NCI-H510A (cell line): ENCODE data around the gene LRP11.
"Not testable (repeated sequence)": the region's sequence is repeated elsewhere in the genome, so short reads cannot be mapped to it uniquely, and the experiment has no call there.

Source experiments
- DNase-seq: peaks from one replicate; lab custom pipeline; 2025; lab: John Stamatoyannopoulos, UW

The LRP11 gene, protein sequence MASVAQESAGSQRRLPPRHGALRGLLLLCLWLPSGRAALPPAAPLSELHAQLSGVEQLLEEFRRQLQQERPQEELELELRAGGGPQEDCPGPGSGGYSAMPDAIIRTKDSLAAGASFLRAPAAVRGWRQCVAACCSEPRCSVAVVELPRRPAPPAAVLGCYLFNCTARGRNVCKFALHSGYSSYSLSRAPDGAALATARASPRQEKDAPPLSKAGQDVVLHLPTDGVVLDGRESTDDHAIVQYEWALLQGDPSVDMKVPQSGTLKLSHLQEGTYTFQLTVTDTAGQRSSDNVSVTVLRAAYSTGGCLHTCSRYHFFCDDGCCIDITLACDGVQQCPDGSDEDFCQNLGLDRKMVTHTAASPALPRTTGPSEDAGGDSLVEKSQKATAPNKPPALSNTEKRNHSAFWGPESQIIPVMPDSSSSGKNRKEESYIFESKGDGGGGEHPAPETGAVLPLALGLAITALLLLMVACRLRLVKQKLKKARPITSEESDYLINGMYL

GRCh38 chr6:149863698-149864577 is at the start of gene LRP11:
TSS of gene LRP11 (minus strand) at chr6:149864359. CDS start at chr6:149864020, 339 bp downstream.
- peak; percentile 72 for DNase-seq

- DNase-seq: no peak
These were observed 49.5 kb upstream of the LRP11 start for GRCh38 chr6:149913540-149914240.

GRCh38 chr6:149913085-149913484 is 48.9 kb upstream of the LRP11 start:
- DNase-seq: no peak

- not testable (repeated sequence) for DNase-seq
These were observed 48.5 kb upstream of the LRP11 start for GRCh38 chr6:149912680-149913079.

- no peak for DNase-seq
These were observed 46.6 kb upstream of the LRP11 start for GRCh38 chr6:149910721-149911151.

DNA sequence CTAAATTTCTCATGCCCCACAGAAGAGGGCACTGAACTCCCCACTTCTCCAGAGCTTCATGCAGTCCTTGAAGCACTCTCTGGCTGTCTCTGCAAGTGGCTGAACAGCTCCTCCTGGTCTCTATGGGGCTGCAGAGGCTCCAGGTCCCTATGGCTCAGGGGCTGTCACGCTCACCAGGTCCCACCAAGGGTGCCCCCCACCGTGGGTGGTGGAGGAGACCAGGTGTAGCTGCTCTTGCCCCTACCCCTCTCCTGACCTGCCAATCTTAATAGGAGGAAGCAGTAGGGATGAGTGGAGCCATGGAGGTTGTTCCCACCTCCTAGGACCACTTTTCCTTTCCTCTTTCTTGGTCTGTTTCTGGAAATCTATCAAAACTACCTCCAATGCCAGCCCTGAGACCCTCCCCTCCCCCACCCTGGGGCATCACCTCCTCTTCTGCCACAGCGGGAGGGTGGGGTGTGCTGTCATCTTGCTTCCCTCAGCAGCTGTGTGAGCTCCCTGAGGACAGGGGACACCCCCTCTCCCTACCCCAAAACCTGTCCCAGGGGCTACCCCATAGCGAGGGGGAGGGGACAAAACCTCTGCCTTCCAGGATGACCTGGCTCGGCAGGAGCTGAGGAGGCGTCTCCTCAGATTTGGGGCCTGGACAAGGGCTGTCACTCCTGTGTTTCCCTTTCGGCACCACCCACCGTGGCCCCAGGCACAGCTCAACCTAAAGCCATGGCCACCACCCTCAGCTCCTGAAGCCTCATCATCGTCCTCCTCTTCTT is 45.7 kb upstream of the LRP11 start:
- DNase-seq: no peak

DNA sequence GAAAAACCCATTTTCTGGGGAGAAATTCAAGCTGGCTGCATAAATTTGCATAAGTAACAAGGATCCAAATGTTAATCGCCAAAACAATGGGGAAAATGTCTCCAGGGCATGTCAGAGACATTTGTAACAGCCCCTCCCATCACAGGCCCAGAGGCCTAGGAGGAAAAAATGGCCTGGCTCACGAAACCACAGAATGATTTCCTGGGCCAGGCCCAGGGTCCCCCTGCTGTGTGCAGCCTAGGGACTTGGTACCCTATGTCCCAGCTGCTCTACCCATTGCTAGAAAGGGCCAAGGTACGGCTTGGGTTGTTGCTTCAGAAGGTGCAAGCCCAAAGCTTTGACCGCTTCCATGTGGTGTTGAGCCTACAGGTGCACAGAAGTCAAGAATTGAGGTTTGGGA is 44.3 kb upstream of the LRP11 start:
- DNase-seq: not testable (repeated sequence)

GRCh38 chr6:149907317-149907716 is 43.2 kb upstream of the LRP11 start:
- DNase-seq: no peak

DNA sequence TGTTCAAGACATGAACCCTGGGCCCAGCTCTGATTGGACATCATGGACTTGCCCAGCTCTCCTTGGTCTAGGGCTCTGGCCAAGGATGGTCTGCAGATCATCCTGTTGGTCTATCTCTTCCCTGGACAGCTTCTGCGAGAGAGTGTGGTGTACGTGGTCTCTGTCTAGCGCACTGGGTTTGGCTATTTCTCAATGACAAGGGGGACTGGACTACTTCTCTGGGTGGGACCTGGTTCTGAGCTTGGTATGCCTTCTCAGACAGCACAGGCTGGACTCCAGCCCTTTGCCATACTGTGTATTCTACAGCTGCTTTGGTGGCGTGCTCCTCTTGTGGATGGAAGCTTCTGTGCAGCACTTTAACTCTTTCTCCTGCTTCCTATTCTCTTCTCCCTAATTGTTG is 42.2 kb upstream of the LRP11 start:
- DNase-seq: no peak

DNA sequence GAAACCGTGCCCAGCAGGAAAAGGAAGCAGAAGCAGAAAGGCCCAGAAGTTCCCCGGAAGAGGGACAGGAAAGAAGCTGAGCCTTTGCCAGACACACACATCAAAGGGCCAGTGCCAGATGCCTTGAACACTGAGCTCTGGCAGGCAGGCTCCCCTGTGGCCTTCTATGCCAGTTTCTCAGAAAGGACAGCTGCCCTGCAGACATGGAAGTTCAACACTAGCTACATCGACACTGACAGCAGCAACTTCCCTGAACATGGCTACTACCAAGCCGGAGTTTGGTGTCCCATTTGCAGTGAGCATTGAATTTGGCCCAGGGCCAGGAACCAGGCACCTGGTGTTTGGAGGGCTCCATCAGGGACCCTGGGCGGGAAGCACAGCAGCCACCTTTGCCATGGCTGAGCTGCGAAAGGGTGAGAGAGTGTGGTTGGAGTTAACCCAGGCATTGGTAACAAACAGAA is 41.8 kb upstream of the LRP11 start:
- DNase-seq: no peak

DNA sequence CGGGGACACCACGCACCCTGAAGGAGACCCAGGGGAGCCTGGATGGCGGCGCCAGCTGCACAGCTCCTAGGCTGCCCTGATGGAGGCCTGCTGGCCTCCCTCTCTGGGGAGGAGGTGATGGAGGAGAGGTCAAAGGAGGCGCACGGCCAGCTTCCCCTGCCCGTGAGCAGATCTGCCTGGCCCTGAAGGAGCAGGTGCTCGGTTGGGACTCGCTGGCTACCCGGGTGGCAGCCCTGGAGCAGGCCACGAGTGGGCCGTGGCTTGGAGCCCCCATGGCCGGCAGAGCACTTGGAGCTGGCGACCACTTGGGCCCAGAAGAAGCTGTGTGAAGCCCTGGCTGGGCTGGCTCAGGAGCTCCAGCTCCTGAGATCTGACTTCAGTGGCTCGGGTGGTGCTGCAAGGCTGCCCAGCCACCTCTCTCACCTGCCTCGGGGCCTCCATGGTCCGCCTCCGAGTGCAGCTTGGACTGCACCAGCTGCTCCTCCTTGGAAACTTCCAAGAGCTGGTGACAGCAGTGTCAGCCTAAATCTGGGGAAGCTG is 41.3 kb upstream of the LRP11 start:
- no peak for DNase-seq

- no peak for DNase-seq
These were observed 40.7 kb upstream of the LRP11 start for GRCh38 chr6:149904661-149905370.

DNA sequence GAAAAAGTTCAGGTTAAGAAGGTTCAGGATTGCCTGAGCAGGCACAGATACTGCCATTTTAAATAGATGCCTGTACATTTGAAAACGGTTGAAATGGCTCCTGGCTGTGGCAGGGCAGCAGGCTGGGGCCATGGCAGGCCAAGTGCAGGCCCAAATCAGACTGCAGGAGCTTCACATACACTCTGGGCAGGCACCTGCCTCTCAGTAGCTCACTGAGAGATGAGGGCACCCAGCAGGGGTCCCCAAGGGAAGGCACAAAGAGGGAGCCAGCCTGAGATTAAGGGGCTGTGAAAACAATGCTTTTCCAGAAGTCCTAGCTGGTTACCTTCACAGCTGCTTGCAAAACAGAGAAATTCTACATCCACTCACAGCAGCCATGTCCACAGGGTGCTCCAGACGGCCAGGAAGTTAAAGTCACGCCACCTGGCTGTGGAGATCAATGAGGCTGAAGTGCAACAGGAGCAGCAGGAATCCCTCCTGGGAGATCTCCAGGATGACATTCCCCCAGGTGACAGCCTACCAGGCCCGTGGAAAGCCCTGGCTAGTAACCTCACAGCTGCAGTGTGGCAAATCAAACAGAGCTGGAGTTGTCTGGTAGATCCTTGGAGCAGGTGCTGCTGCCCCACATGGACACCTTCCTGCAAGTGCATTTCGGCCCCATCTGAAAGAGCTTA is 39.9 kb upstream of the LRP11 start:
- peak; percentile 37 for DNase-seq

DNA sequence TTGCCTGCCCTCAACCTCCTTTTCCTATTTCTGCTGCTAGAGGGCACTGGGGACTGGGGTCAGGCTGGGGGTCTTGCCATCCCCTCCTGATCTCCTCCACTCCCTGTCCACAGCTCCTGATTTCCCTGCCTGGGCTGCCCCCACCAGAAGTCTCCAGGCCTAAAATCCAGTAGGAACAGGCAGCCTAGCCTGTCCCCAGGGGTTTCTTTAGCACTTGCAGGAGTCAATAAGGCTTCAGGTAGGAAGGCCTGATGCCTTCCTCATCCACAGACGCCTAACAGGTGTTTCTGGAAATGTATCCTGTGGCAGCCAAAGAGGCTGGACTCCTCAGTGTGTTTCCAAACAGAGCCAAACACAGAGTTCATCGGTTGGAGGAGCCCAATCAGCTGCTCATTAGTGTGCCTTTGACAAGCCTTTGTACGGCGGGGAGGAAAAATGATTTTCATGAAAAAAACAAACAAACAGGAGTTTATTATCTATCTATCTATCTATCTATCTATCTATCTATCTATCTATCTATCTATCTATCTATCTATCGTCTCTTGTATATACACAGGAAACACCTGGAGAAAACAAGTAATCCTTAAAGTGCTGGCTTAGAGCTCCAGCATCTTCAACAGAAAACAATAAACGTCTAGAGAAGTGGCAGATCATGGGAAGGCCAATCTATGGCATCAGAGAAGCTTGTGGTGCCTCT is 37.4 kb upstream of the LRP11 start:
- no peak for DNase-seq

DNA sequence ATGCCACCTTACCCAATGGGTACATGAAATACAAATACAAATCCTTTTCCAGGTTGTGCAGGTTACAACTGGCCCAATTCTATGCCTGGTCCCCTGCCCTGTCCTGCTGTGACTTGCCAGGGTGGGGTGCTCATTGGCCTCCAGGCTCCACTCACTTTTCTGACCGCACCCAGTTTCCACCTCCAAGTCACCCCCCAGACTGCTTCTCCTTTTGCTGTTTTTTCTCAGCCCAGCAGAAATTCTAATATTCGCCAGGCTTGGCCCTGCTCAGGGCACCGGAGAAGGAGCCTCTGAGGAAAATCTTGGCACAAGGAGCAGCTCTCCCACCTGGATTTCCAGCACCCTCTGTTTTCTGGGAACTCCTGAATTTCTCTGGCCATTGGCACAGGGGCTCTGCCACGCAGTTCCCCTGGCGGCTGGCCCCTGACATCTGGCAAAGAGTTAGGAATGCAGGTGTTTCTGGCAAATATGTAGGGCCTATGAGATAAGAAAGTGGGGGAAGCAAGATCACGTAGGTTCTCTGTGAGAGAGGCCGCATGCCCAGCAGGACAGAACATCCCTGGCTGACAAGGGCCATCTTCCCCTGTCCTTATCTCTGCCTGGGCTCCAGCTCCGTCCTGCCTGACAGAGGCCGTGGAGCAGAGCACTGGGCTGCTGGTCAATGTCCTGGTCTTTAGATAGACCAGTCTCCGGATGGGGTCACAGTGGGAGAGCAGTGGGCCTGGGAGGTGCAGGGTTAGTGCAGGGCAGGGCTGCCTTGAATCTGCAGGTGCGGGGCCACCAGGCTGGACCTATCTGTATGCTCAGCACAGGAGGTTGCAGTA is 36.7 kb upstream of the LRP11 start:
- DNase-seq: no peak

GRCh38 chr6:149899926-149900619 is 35.9 kb upstream of the LRP11 start:
- DNase-seq: no peak

- no peak for DNase-seq
These were observed 35.3 kb upstream of the LRP11 start for GRCh38 chr6:149899486-149899885.

- no peak for DNase-seq
These were observed 34.8 kb upstream of the LRP11 start for GRCh38 chr6:149898966-149899365.
